GM12878 (cell line): ENCODE data around the gene CYP46A1. TPM values are rescaled to one million over a fixed set of nuclear protein-coding genes. Genes with fewer than 3 reads are reported as not detected.

Experiments
- ATAC-seq: fragments of 200-7000 bp; cut with Tn5 transposase; 3 replicates; pipeline ENCODE4 v1.9.1; 2020; ENCODE audit warnings: mild to moderate bottlenecking, moderate library complexity
- BruUV-seq: library from RNA; stranded (reverse); fragments of 400-500 nt; replicated peaks from 2 replicates; lab custom pipeline; 2021; lab: Mats Ljungman, UMichigan
- CTCF ChIA-PET: fragments of 300-600 bp; sonication (Branson Sonifier 250); formaldehyde crosslinking; extraction: SDS; loops from one replicate; lab custom pipeline; 2021; ENCODE audit warnings: inconsistent platforms; lab: Yijun Ruan, JAX
- POLR2A ChIA-PET: fragments of 350-600 bp; formaldehyde crosslinking; extraction: SDS; loops from one replicate; lab custom pipeline; 2021; ENCODE audit warnings: inconsistent platforms; lab: Charles Lee
- RAD21 ChIA-PET: fragments of 300-600 bp; sonication (Branson Sonifier 250); formaldehyde crosslinking; loops from one replicate; lab custom pipeline; 2023; ENCODE audit warnings: antibody characterized with exemption; ENCODE audit not compliant: unreplicated experiment; lab: Charles Lee
- SMC1A ChIA-PET: fragments of 300-600 bp; sonication (Branson Sonifier 250); formaldehyde crosslinking; loops from one replicate; lab custom pipeline; 2023; ENCODE audit not compliant: unreplicated experiment, uncharacterized antibody; lab: Charles Lee
- DNase-seq: peaks from one replicate; pipeline ENCODE4 v3.0.0-alpha.2; 2011; ENCODE audit warnings: low read depth, low spot score
- FAIRE-seq: peaks from 3 replicates; lab custom pipeline; 2011; peaks lifted over from hg19 to GRCh38; lab: Jason Lieb, UNC
- H2AFZ ChIP-seq: 2 replicates; pipeline ENCODE4 v1.6.0; 2011; ENCODE audit warnings: low read depth, low read length, control low read depth; ENCODE audit not compliant: control insufficient read depth
- H3K27ac ChIP-seq: 2 replicates; pipeline ENCODE4 v1.5.1; 2011; ENCODE audit warnings: control low read depth; ENCODE audit not compliant: control insufficient read depth, insufficient read depth
- H3K27me3 ChIP-seq, 2 experiments: replicated peaks in 1 of 2; 2 replicates each; pipeline versions ENCODE4 v1.6.0 to v1.6.1; 2011; ENCODE audit warnings: low read length in 1 of 2; ENCODE audit not compliant: control insufficient read depth in 2 of 2, insufficient read depth in 2 of 2
- H3K36me3 ChIP-seq, 2 experiments: 2 replicates each; pipeline ENCODE4 v1.5.1; 2011; ENCODE audit warnings: low read length in 1 of 2; ENCODE audit not compliant: control insufficient read depth in 2 of 2, insufficient read depth in 2 of 2
- H3K4me1 ChIP-seq: 2 replicates; pipeline ENCODE4 v1.6.1; 2011; ENCODE audit warnings: mild to moderate bottlenecking, low read length, moderate library complexity, mixed read lengths; ENCODE audit not compliant: control insufficient read depth, insufficient read depth
- H3K4me2 ChIP-seq: 2 replicates; pipeline ENCODE4 v1.6.0; 2011; ENCODE audit warnings: control low read depth; ENCODE audit not compliant: control insufficient read depth, insufficient read depth
- H3K4me3 ChIP-seq: fragments of 200-600 bp; sonication (generic); 2 replicates; pipeline ENCODE4 v1.5.1; 2016
- H3K79me2 ChIP-seq: 2 replicates; pipeline ENCODE4 v1.6.0; 2011; ENCODE audit warnings: low read length; ENCODE audit not compliant: control insufficient read depth, insufficient read depth
- H3K9ac ChIP-seq: 2 replicates; pipeline ENCODE4 v1.8.0; 2011; ENCODE audit warnings: low read length, control low read depth, mixed read lengths; ENCODE audit not compliant: control insufficient read depth, insufficient read depth
- H3K9me3 ChIP-seq: replicated peaks from 3 replicates; pipeline ENCODE4 v1.5.1; 2011; ENCODE audit warnings: mild to moderate bottlenecking, low read length; ENCODE audit not compliant: control insufficient read depth, insufficient read depth
- H4K20me1 ChIP-seq: 2 replicates; pipeline ENCODE4 v1.6.0; 2011; ENCODE audit not compliant: control insufficient read depth, insufficient read depth
- BCL11A ChIP-seq: IDR thresholded peaks from 2 replicates; pipeline ENCODE4 v1.6.1; 2011; ENCODE audit warnings: low read depth, low read length
- BRCA1 ChIP-seq: IDR thresholded peaks from 2 replicates; pipeline ENCODE4 v1.6.1; 2011; ENCODE audit warnings: low read depth, low read length, improper control_type of control experiment
- DPF2 ChIP-seq: fragments of 450-650 bp; IDR thresholded peaks from 2 replicates; pipeline ENCODE4 v1.6.1; 2017; ENCODE audit warnings: mild to moderate bottlenecking
- EZH2 ChIP-seq: IDR thresholded peaks from 2 replicates; pipeline ENCODE4 v1.6.1; 2012; ENCODE audit warnings: low read depth, mild to moderate bottlenecking, control low read depth, inconsistent platforms, low read length, borderline replicate concordance; ENCODE audit not compliant: control insufficient read depth
- IKZF2 ChIP-seq, 2 experiments: fragments of 450-650 bp; IDR thresholded peaks; 2 replicates each; pipeline ENCODE4 v1.6.1; 2017; ENCODE audit warnings: mild to moderate bottlenecking in 2 of 2, moderate library complexity in 2 of 2
- IRF4 ChIP-seq: IDR thresholded peaks from 2 replicates; pipeline ENCODE4 v1.6.1; 2011; ENCODE audit warnings: low read depth, low read length
- LARP7 ChIP-seq: fragments of 450-650 bp; IDR thresholded peaks from 2 replicates; pipeline ENCODE4 v1.6.1; 2017; ENCODE audit warnings: mild to moderate bottlenecking
- MTA3 ChIP-seq: IDR thresholded peaks from 2 replicates; pipeline ENCODE4 v1.6.1; 2012; ENCODE audit warnings: low read length, inconsistent platforms, borderline replicate concordance
- NKRF ChIP-seq: fragments of 450-650 bp; conservative IDR thresholded peaks from 2 replicates; pipeline ENCODE4 v1.6.1; 2017; ENCODE audit warnings: mild to moderate bottlenecking, moderate library complexity
- RB1 ChIP-seq: fragments of 450-650 bp; formaldehyde crosslinking; IDR thresholded peaks from 2 replicates; pipeline ENCODE4 v1.6.1; 2017; ENCODE audit warnings: mild to moderate bottlenecking, borderline replicate concordance
- SMAD1 ChIP-seq: fragments of 450-650 bp; IDR thresholded peaks from 2 replicates; pipeline ENCODE4 v1.6.1; 2018; ENCODE audit warnings: mild to moderate bottlenecking, low read depth; ENCODE audit not compliant: partially characterized antibody
- SUZ12 ChIP-seq: fragments of 200-600 bp; sonication (generic); IDR thresholded peaks from one replicate; pipeline ENCODE4 v1.6.1; 2018; ENCODE audit warnings: antibody characterized with exemption, mild to moderate bottlenecking; ENCODE audit not compliant: unreplicated experiment
- WGBS: methylation state at CpG from one replicate; pipeline ENCODE4 v1.1.6; 2016; ENCODE audit warnings: low lambda C conversion rate; ENCODE audit not compliant: insufficient replicate concordance, insufficient coverage; ENCODE audit errors: missing lambda C conversion rate; 5-methylcytosine and 5-hydroxymethylcytosine counted together
- in situ Hi-C: fragments of 300-500 bp; cut with MboI; formaldehyde crosslinking; loops from 9 replicates; pipeline ENCODE4 v1.14.3; 2018; ENCODE audit warnings: mixed read lengths
- intact Hi-C: fragments of 100-400 bp; cut with micrococcal nuclease; formaldehyde crosslinking; loops from one replicate; pipeline ENCODE4 v1.14.2; 2022; ENCODE audit not compliant: unreplicated experiment
- polyA plus RNA-seq, 11 experiments: library from polyadenylated mRNA; depleted of rRNA in 4 of 11; unstranded in 6 of 11; stranded (reverse) in 5 of 11; fragments of >200 nt; fragmentation: Nextera tagmentation in 4 of 11; fragmentation: Illumina TruSeq in 1 of 11; extraction: Ambion mirVana in 4 of 11; extraction: Trizol in 1 of 11; gene quantifications; 1 replicate in 1 of 11; 2 replicates in 10 of 11; pipeline versions ENCODE4 v1.2.1 to v1.2.3, GENCODE V29; 2011 to 2016; ENCODE audit warnings: inconsistent platforms in 2 of 11, missing spikeins in 2 of 11, low read depth in 1 of 11
- total RNA-seq, 4 experiments: library from RNA; depleted of rRNA in 3 of 4; stranded (reverse); fragments of >200 nt in 3 of 4; fragmentation: Illumina TruSeq in 1 of 4; extraction: Trizol in 1 of 4; gene quantifications; 2 replicates each; pipeline versions ENCODE4 v1.2.1 to v1.2.3, GENCODE V29; 2013 to 2021

Gene CYP46A1
- total and polyA plus RNA-seq, 10 of the 15 experiments (the other 5 are each of a cell fraction or from before 2014, with no cell fraction given) = 0.04 to 0.11 TPM; not detected in 8

- ChIA-PET CTCF (interaction anchor here (0.7 kb wide), 1 partner anchor 20 kb away, joined by 3 read pairs; no protein-coding TSS in a partner anchor), RAD21 (no interaction called here), POLR2A (no interaction called here), SMC1A (no interaction called here)
- Histone ChIP-seq H3K9ac (no peak overlapping the region), H4K20me1 (no peaks in the 10 kb centered on the region), H3K4me1 (peaks cover 14% of the 10 kb centered on the region), H3K27me3 (peaks cover 1 to 3% of the 10 kb centered on the region in 2 experiments; a peak in 2 of 4 replicates), H3K4me3 (no peak overlapping the region), H3K4me2 (no peak overlapping the region), H3K9me3 (no peaks in the 10 kb centered on the region), H2AFZ (no peak overlapping the region), H3K27ac (no peak overlapping the region), H3K79me2 (no peaks in the 10 kb centered on the region), H3K36me3 (no peaks in the 10 kb centered on the region)
- no TSS peak for BruUV-seq
- no peak for ATAC-seq
- 25% methylated on average over 6 of the region's 6 CpGs for WGBS
- no peak for DNase-seq
- no peak for TF ChIP-seq DPF2
- no peak for TF ChIP-seq NKRF
- TF ChIP-seq SMAD1 = no peak
- no peak for TF ChIP-seq EZH2
- no peak for TF ChIP-seq IKZF2 (IDR thresholded peaks at IDR 0.05)
- no peak for TF ChIP-seq IRF4
- TF ChIP-seq RB1 = no peak
- no peak for TF ChIP-seq SUZ12
- TF ChIP-seq BCL11A = no peak
- TF ChIP-seq BRCA1 = no peak
- no peak for TF ChIP-seq LARP7
- no peak for TF ChIP-seq MTA3
- intact Hi-C loops = no loop called here
- FAIRE-seq = no peak
- in situ Hi-C loops = no loop called here
Observed at GRCh38 chr14:99666533-99666932, 17.6 kb upstream of the CYP46A1 start.
